ENCODE measurements around the gene GPRIN1.

DNA sequence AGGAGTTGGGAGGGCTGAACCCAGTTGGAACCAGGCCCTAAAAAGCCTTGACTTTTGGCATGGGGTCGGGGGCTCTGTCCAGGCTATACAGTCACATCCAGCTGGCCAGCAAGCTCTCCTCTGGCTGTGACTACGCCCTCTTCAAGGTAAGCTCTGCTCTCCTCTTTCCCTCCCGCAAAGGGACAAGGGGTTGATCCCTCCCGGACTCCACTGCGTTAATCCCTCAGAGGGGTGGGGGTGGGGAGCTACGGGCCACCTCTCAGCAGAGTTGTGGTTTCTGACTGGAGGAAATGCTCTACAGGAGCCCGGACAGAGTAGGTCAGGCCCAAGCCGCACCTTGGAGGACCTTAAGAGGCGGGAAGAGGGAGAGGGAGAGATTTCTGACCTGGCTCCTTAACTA is 34.3 kb upstream of the GPRIN1 start:
- TF ChIP-seq, protein P1, sequence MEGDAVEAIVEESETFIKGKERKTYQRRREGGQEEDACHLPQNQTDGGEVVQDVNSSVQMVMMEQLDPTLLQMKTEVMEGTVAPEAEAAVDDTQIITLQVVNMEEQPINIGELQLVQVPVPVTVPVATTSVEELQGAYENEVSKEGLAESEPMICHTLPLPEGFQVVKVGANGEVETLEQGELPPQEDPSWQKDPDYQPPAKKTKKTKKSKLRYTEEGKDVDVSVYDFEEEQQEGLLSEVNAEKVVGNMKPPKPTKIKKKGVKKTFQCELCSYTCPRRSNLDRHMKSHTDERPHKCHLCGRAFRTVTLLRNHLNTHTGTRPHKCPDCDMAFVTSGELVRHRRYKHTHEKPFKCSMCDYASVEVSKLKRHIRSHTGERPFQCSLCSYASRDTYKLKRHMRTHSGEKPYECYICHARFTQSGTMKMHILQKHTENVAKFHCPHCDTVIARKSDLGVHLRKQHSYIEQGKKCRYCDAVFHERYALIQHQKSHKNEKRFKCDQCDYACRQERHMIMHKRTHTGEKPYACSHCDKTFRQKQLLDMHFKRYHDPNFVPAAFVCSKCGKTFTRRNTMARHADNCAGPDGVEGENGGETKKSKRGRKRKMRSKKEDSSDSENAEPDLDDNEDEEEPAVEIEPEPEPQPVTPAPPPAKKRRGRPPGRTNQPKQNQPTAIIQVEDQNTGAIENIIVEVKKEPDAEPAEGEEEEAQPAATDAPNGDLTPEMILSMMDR (IDR thresholded peaks at IDR 0.05): no peak
- no peak for TF ChIP-seq POLR2A (IDR thresholded peaks at IDR 0.05)
